ENCODE data around the gene LMO2. TPM values are rescaled to one million over a fixed set of nuclear protein-coding genes. Genes with fewer than 3 reads are reported as not detected.

The LMO2 gene
- polyA plus RNA-seq, 3 donors = 48.8 to 140 (median 75.8) TPM

- Mint-ChIP-seq H3K4me3 (no peak overlapping the region), H3K36me3 (no peaks in the 10 kb centered on the region), H3K9me3 (no peaks in the 10 kb centered on the region), H3K27ac (peak overlapping the region in 1 of 7 donors; percentile 60), H3K27me3 (ENCODE audit: low read depth in 3 of 3) (peaks cover 10 to 13% (median 12%) of the 10 kb centered on the region in 3 donors), H3K4me1 (peaks cover 2% of the 10 kb centered on the region)
- Histone ChIP-seq H2AFZ (ENCODE audit: insufficient read depth, low read depth, low read length, poor library complexity, severe bottlenecking) (no peak overlapping the region), H3K9me3 (replicated peaks in 1 of 2; ENCODE audit: control insufficient read depth in 1 of 2, insufficient read depth in 1 of 2, low read length in 2 of 2) (no peaks in the 10 kb centered on the region), H3K9ac (ENCODE audit: insufficient read depth, low read length, poor library complexity, severe bottlenecking) (no peak overlapping the region), H3K36me3 (replicated peaks in 1 of 2; ENCODE audit: control insufficient read depth in 1 of 2, insufficient read depth in 2 of 2, low read length in 2 of 2) (no peaks in the 10 kb centered on the region), H3K79me2 (ENCODE audit: insufficient read depth, low read length) (no peaks in the 10 kb centered on the region), H3K4me2 (replicated peaks; ENCODE audit: extremely low read depth, low read length, poor library complexity, severe bottlenecking) (no peak overlapping the region), H3K4me1 (ENCODE audit: control insufficient read depth in 1 of 2, insufficient read depth in 2 of 2, low read length in 2 of 2) (no peaks in the 10 kb centered on the region), H3K4me3 (replicated peaks in 1 of 3; ENCODE audit: low read depth in 2 of 3, low read length in 3 of 3) (no peak overlapping the region), H3K27me3 (ENCODE audit: control insufficient read depth in 2 of 2, insufficient read depth in 2 of 2, low read length in 2 of 2) (no peaks in the 10 kb centered on the region), H4K20me1 (ENCODE audit: insufficient read depth, low read length) (no peaks in the 10 kb centered on the region), H3K27ac (ENCODE audit: low read depth in 1 of 2, low read length in 2 of 2) (no peak overlapping the region)
- peak; percentile 10 to 32 (median 16) for DNase-seq
- no CpG with 5 or more reads among the region's 5 CpGs for WGBS (ENCODE audit: insufficient coverage)
- intact Hi-C loops (cut with micrococcal nuclease) = no loop called here
- peak; percentile 42 for TF ChIP-seq CTCF (IDR thresholded peaks at IDR 0.05)
These were observed 56.6 kb downstream of the LMO2 start for GRCh38 chr11:33835143-33835878.

GRCh38 chr11:33832676-33833075 lies 59.2 kb downstream of the LMO2 start:
- 93% methylated on average over 16 of the region's 16 CpGs for WGBS (ENCODE audit: insufficient coverage)
- intact Hi-C loops (cut with micrococcal nuclease) = no loop called here
- Histone ChIP-seq H3K27me3 (ENCODE audit: control insufficient read depth in 2 of 2, insufficient read depth in 2 of 2, low read length in 2 of 2) (peaks cover 18 to 26% of the 10 kb centered on the region in 2 donors), H3K9ac (ENCODE audit: insufficient read depth, low read length, poor library complexity, severe bottlenecking) (no peak overlapping the region), H3K4me1 (ENCODE audit: control insufficient read depth in 1 of 2, insufficient read depth in 2 of 2, low read length in 2 of 2) (peaks cover 9 to 10% of the 10 kb centered on the region in 2 donors), H3K36me3 (replicated peaks in 1 of 2; ENCODE audit: control insufficient read depth in 1 of 2, insufficient read depth in 2 of 2, low read length in 2 of 2) (no peaks in the 10 kb centered on the region), H3K4me2 (replicated peaks; ENCODE audit: extremely low read depth, low read length, poor library complexity, severe bottlenecking) (no peak overlapping the region), H2AFZ (ENCODE audit: insufficient read depth, low read depth, low read length, poor library complexity, severe bottlenecking) (no peak overlapping the region), H3K4me3 (replicated peaks in 1 of 3; ENCODE audit: low read depth in 2 of 3, low read length in 3 of 3) (no peak overlapping the region), H3K27ac (ENCODE audit: low read depth in 1 of 2, low read length in 2 of 2) (no peak overlapping the region), H3K79me2 (ENCODE audit: insufficient read depth, low read length) (no peaks in the 10 kb centered on the region), H4K20me1 (ENCODE audit: insufficient read depth, low read length) (no peaks in the 10 kb centered on the region), H3K9me3 (replicated peaks in 1 of 2; ENCODE audit: control insufficient read depth in 1 of 2, insufficient read depth in 1 of 2, low read length in 2 of 2) (no peaks in the 10 kb centered on the region)
- no peak for DNase-seq
- no peak for TF ChIP-seq CTCF (IDR thresholded peaks at IDR 0.05)
- peaks cover 32 to 36% (median 33%) of the 10 kb centered on the region in 3 donors for H3K27me3 Mint-ChIP-seq (ENCODE audit: low read depth in 3 of 3)
- H3K36me3 Mint-ChIP-seq = peaks cover 0 to 5% of the 10 kb centered on the region in 2 donors
- peaks cover 0 to 2% (median 0%) of the 10 kb centered on the region in 7 donors for H3K9me3 Mint-ChIP-seq
- peaks cover 9% of the 10 kb centered on the region for H3K4me1 Mint-ChIP-seq
- no peak overlapping the region for H3K4me3 Mint-ChIP-seq
- H3K27ac Mint-ChIP-seq = no peak overlapping the region

Data from CD14-positive monocyte (primary cell).